ENCODE results near the gene ADGRG6.

- TF ChIP-seq CTCF (IDR thresholded peaks at IDR 0.05): no peak
- no peak for TF ChIP-seq POLR2A (IDR thresholded peaks at IDR 0.05)
Observed at GRCh38 chr6:142429195-142429594, 127.4 kb downstream of the ADGRG6 start.

Measured in ovary (tissue), 3 donors.